GM21529 (cell line): ENCODE measurements around the gene ANKLE2.
A peak's percentile ranks its signal among the peaks of the same experiment; 100 is the strongest.
"Not testable (repeated sequence)": the region's sequence is repeated elsewhere in the genome, so short reads cannot be mapped to it uniquely, and the experiment has no call there.

Experiments used
- ATAC-seq: cut with Tn5 transposase; IDR thresholded peaks from one replicate; pipeline ENCODE4 v1.9.1; 2021; ENCODE audit not compliant: unreplicated experiment

ANKLE2 gene

GRCh38 chr12:132777614-132778013 lies 16.0 kb upstream of the ANKLE2 start:
- ATAC-seq = no peak

DNA sequence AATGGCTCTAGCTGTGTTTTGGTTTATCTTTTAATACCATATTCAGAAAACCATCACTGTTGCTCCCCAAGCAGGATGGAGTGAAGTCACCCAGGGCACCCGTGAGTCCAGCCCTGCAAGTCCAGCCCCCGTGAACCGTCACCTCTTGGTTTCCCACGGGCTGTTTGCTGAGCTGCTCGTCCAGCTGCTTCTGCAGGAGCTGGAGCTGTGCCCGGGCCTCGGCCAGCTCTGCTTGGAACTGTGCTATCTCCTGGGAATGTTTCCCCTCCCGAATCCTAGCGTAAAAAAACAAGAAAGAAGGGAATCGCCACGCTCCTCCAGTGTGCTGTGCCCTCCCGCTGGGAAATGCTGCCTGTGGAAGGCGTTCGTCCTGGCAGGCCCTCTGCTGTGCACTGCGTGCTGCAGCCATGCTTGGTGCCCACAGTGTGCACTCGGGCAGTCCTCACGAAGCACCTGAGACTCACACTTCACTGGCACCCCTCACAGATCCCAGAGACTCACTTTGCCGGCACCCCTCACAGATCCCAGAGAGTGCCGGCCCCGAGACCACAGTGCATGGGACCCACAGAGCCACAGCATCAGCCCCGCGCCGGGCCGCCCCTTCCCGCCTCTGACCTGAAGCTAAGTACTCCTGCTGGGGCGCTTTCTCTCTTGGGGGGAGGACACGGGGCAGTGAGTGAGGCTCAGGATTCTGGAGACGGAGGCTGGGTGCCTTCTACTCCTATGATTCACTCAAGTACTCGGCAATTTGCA lies 15.4 kb upstream of the ANKLE2 start:
- ATAC-seq = no peak

DNA sequence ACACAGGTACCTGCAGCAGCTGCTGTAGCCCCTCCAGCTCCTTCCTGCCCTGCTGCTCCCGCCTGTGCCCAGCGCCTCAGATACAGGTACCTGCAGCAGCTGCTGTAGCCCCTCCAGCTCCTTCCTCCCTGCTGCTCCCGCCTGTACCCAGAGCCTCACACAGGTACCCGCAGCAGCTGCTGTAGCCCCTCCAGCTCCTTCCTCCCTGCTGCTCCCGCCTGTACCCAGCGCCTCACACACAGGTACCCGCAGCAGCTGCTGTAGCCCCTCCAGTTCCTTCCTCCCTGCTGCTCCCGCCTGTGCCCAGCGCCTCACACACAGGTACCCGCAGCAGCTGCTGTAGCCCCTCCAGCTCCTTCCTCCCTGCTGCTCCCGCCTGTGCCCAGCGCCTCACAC lies 14.6 kb upstream of the ANKLE2 start:
- ATAC-seq = not testable (repeated sequence)

DNA sequence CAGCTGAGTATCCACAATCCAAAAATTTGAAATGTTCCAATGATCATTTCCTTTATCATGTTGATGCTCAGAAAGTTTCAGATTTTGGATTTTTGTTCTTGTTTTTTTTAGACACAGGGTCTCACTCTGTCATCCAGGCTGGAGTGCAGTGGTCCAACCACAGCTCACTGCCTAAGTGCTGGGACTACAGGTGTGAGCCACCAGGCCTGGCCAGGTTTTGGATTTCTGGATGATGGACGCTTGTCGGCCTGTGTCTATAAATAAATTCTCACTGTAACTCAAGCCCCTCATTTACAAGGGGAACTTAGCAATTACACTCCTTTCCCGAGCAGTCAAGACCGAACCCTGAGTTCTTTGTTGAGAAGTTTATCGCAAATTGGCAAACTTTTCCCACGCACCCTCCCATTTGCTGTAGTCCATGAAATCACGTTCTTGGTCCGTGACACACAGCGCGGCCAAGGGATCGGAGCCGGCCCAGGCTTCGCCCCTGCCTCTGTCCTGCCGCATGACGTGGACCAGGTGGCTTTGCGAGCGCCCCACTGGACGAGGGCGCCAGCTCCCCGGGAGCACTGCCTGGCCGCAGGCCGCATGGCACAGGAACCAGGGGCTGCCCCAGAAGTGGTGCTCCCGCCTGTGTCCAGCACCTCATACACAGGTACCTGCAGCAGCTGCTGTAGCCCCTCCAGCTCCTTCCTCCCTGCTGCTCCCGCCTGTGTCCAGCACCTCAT lies 14.0 kb upstream of the ANKLE2 start:
- ATAC-seq = no peak

DNA sequence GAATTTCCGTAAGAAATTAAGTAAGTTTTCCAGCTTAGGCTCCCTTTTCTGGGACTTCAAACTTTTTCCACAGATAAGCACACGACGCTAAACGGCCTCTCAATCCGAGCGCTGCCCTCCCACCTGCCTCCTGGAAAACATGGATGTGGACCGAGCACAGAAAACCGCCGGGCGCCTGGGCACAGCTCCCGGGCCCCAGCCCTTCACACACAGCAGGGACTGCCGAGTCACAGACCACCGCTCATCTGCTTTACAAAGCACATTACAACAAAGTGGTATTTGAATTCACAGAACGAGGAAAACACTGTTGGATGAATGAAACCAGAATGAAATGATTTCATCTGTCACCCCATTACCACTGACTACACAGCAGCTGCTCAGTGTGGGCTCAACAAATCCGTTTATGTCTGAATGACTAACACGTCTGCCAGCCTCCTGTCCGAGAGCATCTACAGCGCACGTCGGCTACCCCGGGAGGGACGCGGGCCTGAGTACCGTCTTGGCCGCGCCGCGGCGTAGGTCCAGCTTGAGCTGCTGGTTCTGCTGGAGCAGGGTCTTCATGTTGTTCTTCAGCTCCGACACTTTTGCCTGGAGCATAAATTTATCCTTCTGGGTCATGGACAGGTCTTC lies 13.1 kb upstream of the ANKLE2 start:
- no peak for ATAC-seq

DNA sequence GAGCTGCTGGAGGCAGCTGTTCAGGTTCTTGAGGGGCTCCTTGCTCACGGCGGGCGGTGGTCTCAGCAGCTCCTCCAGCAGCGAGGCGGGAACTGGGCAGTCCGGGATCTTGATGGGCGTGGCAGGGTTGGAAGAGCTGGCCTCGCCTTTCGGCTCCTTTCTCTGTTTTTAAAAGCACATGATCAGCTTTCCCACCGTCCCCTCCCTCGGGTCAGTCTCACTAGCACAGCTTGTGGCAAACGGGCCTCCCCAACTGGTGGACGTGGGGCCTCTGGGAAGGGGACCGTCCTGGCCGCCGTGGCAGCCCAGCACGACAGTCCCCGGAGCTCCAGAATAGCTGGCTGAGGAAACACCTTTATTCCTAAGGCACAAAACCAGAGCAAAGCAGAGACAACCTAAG lies 12.5 kb upstream of the ANKLE2 start:
- ATAC-seq = no peak

- no peak for ATAC-seq
These were observed 11.7 kb upstream of the ANKLE2 start for GRCh38 chr12:132773077-132773955.

DNA sequence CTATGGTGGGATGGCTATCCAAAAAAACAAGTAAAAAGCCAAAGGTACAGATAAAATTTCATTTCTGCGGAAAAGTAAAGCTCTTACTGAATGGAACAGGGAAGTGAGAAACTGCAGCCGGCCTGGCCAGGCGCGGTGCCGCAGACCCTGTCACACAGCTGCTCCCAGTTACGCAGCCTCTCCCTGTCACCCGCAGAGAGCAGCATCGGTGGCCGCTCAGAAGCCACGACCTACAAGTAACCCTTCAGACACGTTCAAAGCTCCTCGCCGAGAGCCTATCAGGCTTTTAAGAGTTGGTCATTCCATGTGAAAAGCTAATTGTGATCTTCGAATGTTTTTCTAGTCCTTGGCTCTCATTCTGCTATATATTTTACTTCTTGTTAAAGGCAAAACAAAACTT lies 11.0 kb upstream of the ANKLE2 start:
- peak; percentile 57 for ATAC-seq

DNA sequence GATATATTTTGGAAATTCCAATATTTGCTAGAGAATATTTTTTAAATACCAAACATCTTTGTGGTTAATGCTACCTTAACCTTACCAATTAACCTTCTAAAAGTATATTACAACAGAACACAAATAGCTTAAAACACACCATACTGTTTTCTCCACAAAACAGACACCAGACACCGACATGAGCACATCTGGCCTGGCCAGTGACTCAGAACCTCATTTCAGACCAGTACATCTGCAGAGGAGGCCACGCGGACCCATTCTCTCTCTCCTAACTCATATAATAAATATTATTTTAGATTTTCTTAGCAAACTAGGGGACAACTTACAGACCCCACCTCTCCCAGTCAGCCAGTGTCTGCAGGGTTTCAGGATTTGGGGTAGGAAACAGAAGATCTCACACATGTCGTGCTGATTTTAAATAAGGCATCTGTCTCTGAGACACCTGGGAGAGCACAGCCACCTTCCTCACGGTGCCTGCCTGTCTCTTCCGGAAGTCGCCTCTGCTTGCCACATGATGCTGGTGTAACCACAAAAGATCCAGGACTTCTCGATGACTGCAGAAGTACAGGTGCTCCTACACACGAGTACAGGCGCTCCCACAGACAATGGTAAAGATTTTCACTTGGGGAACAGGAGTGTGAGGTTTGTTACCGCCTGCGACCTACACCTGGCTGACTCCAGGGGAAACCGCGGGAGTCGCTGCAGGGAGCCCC lies 9.7 kb upstream of the ANKLE2 start:
- ATAC-seq = peak; percentile 65

DNA sequence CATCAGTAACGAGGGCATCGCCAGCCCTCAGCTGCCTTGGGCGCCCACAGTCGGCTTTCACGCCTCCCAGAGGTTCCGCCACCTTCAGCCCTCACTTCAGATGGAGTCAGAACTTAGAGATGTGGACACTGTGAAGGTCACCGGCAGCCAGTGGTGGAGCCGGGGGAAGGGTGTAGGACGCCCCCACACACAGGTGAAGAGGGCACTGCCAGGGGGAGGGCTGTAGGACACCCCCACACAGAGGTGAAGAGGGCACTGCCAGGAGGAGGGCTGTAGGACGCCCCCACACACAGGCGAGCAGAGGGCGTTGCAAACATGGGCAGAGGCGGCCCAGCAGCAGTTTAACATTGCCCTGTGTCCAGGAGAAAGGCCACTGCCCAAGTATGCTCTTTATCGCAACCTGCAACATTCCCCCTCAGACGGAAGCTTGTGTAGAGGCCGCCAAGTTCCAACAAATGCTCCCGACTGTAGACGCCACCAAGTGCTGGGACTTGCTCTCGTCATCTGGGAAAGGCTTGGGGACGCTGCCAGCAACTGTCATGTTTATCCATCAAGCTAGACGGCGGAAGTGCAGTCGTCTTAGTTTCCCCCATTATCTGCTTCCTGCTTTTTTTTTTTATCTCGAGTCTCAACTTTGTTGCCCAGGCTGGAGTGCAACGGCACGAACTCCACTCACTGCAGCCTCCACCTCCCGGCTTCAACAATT lies 4.9 kb upstream of the ANKLE2 start:
- no peak for ATAC-seq

DNA sequence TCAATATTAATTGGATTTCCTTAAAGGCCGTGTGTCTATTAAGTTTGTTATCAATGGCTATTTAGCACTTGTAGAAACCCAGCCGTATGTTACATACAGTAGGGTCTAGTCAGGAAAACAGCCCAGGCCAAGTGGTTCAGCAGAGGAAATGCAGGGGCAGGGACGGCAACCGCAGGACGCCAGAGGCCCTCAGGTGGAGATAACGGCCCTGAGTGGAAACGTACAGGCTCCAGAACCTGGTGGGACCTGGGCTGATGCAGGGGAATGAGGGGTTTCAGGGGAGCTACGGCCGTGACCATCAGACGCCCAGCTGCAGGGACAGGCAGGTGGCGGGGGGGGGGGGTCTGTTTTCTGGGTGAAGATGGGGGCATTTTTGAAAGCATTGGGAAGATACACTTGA lies 3.7 kb upstream of the ANKLE2 start:
- no peak for ATAC-seq

GRCh38 chr12:132764231-132764630 lies 2.6 kb upstream of the ANKLE2 start:
- ATAC-seq = no peak

- ATAC-seq = peak; percentile 74
These were observed 420 bp upstream of the ANKLE2 start for GRCh38 chr12:132761921-132762583.

GRCh38 chr12:132759359-132759758 lies 2.3 kb downstream of the ANKLE2 start:
- no peak for ATAC-seq

DNA sequence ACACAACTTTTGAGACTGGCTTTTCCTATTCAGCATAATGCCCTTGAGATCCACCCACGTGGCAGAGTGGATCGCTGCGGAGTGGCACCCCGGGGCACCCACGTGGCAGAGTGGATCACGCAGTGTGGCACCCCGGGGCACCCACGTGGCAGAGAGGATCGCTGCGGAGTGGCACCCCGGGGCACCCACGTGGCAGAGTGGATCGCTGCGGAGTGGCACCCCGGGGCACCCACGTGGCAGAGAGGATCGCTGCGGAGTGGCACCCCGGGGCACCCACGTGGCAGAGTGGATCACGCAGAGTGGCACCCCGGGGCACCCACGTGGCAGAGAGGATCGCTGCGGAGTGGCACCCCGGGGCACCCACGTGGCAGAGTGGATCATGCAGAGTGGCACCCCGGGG lies 2.8 kb downstream of the ANKLE2 start:
- not testable (repeated sequence) for ATAC-seq

DNA sequence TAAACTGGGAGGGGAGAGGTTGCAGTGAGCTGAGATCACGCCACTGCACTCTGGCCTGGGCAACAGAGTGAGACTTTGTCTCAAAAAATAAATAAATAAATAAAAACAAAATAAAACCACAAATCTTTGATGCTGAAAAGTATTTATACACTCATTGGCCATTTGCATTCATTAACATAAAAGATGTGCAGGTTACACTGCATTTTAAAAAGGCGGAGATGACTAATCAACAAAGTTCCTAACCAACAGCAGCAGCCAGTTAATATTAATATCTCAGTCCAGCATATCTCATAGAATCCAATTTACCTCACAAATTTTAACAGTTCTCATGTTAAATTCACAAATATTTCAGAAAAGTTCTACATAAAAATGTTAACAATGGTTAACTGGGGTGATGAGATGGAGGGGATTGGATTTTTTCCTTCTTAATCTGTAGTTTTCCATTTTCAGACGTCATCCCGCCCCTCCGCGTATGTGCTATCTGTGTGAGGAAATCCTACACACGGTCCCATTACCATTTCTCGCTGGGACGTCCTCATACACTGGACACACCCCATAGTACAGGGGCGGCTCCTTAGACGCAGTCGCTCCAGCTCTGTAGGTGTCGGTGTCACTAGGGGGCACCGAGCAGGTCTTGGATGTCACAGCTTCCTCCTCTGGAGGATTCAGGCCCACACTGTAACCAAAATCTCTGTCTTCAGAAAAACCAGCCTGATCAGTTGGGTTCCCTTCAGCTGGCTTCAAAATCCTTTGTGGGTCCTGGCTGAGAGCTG lies 7.3 kb downstream of the ANKLE2 start:
- no peak for ATAC-seq

- ATAC-seq = not testable (repeated sequence)
These were observed 8.0 kb downstream of the ANKLE2 start for GRCh38 chr12:132753670-132754069.

- no peak for ATAC-seq
These were observed 13.3 kb downstream of the ANKLE2 start for GRCh38 chr12:132748319-132748718.

- no peak for ATAC-seq
These were observed 13.7 kb downstream of the ANKLE2 start for GRCh38 chr12:132747896-132748295.
